ENCODE measurements around the gene TTLL7. TPM values are rescaled to one million over a fixed set of nuclear protein-coding genes. Genes with fewer than 3 reads are reported as not detected.

TTLL7 gene
- total RNA-seq, 2 experiments from 2014 or later = 0.41 to 1.4 TPM

- TF ChIP-seq CTCF (IDR thresholded peaks at IDR 0.05) = peak; percentile 84
Observed at GRCh38 chr1:83860490-83861221, 138.3 kb downstream of the TTLL7 start.

GRCh38 chr1:83857716-83858115 is 141.2 kb downstream of the TTLL7 start:
- no peak overlapping the region for H3K4me3 Mint-ChIP-seq
- intact Hi-C loops (cut with micrococcal nuclease) = no loop called here
- no peak for ATAC-seq
- no peaks in the 10 kb centered on the region for H3K36me3 Mint-ChIP-seq (ENCODE audit: low read depth)
- no peak overlapping the region for H3K27ac Mint-ChIP-seq
- ChIA-PET POLR2A (no interaction called here), CTCF (no interaction called here)
- no peaks in the 10 kb centered on the region for H3K9me3 Mint-ChIP-seq
- no peak for DNase-seq
- TF ChIP-seq CTCF (IDR thresholded peaks at IDR 0.05) = no peak
- peaks cover 1% of the 10 kb centered on the region for H3K27me3 Mint-ChIP-seq
- peaks cover 17% of the 10 kb centered on the region for H3K4me1 Mint-ChIP-seq (ENCODE audit: low read depth)

More at GRCh38 chr1:83860490-83861221, 138.3 kb downstream of the TTLL7 start:
- POLR2A ChIA-PET = interaction anchor here (0.9 kb wide), 1 partner anchor 334 kb away, joined by 3 read pairs; no protein-coding TSS in a partner anchor
- DNase-seq = peak; percentile 85
- ATAC-seq = peak; percentile 91
- H3K27ac Mint-ChIP-seq = peak overlapping the region; percentile 57
- CTCF ChIA-PET = interaction anchor here (0.6 to 1.8 kb wide), 8 partner anchors 8 to 168 kb away, joined by 3 to 7 read pairs (median 3); no protein-coding TSS in a partner anchor
- H3K36me3 Mint-ChIP-seq (ENCODE audit: low read depth) = no peaks in the 10 kb centered on the region
- peaks cover 1% of the 10 kb centered on the region for H3K27me3 Mint-ChIP-seq
- H3K9me3 Mint-ChIP-seq = no peaks in the 10 kb centered on the region
- H3K4me1 Mint-ChIP-seq (ENCODE audit: low read depth) = peaks cover 17% of the 10 kb centered on the region
- intact Hi-C loops (cut with micrococcal nuclease) = no loop called here
- H3K4me3 Mint-ChIP-seq = peak overlapping the region; percentile 71

- ChIA-PET CTCF (no interaction called here), POLR2A (no interaction called here)
- intact Hi-C loops (cut with micrococcal nuclease) = no loop called here
- Mint-ChIP-seq H3K27ac (no peak overlapping the region), H3K36me3 (ENCODE audit: low read depth) (no peaks in the 10 kb centered on the region), H3K4me1 (ENCODE audit: low read depth) (peaks cover 17% of the 10 kb centered on the region), H3K4me3 (no peak overlapping the region), H3K9me3 (no peaks in the 10 kb centered on the region), H3K27me3 (peaks cover 1% of the 10 kb centered on the region)
- ATAC-seq = no peak
- no peak for TF ChIP-seq CTCF (IDR thresholded peaks at IDR 0.05)
- DNase-seq = no peak
Observed at GRCh38 chr1:83857103-83857502, 141.8 kb downstream of the TTLL7 start.

GRCh38 chr1:83856381-83856780 is 142.6 kb downstream of the TTLL7 start:
- H3K4me1 Mint-ChIP-seq (ENCODE audit: low read depth) = peaks cover 14% of the 10 kb centered on the region
- no peak for TF ChIP-seq CTCF (IDR thresholded peaks at IDR 0.05)
- peaks cover 1% of the 10 kb centered on the region for H3K27me3 Mint-ChIP-seq
- DNase-seq (no peak), ATAC-seq (no peak)
- no peaks in the 10 kb centered on the region for H3K9me3 Mint-ChIP-seq
- CTCF ChIA-PET = no interaction called here
- H3K27ac Mint-ChIP-seq = no peak overlapping the region
- POLR2A ChIA-PET = interaction anchor here (0.7 kb wide), 1 partner anchor 966 kb away, joined by 3 read pairs; no protein-coding TSS in a partner anchor
- no peaks in the 10 kb centered on the region for H3K36me3 Mint-ChIP-seq (ENCODE audit: low read depth)
- intact Hi-C loops (cut with micrococcal nuclease) = no loop called here
- no peak overlapping the region for H3K4me3 Mint-ChIP-seq

GRCh38 chr1:83854456-83854855 is 144.5 kb downstream of the TTLL7 start:
- Mint-ChIP-seq H3K4me1 (ENCODE audit: low read depth) (peaks cover 16% of the 10 kb centered on the region), H3K27ac (no peak overlapping the region), H3K27me3 (peaks cover 1% of the 10 kb centered on the region), H3K9me3 (no peaks in the 10 kb centered on the region), H3K36me3 (ENCODE audit: low read depth) (no peaks in the 10 kb centered on the region), H3K4me3 (no peak overlapping the region)
- intact Hi-C loops (cut with micrococcal nuclease) = no loop called here
- no peak for TF ChIP-seq CTCF (IDR thresholded peaks at IDR 0.05)
- POLR2A ChIA-PET = no interaction called here
- no peak for DNase-seq
- CTCF ChIA-PET = no interaction called here
- no peak for ATAC-seq
